DMS 273 (cell line): ENCODE results near the gene FUBP1.
"Not testable (repeated sequence)": the region's sequence is repeated elsewhere in the genome, so short reads cannot be mapped to it uniquely, and the experiment has no call there.

Experiments
- DNase-seq: peaks from one replicate; lab custom pipeline; 2025; ENCODE audit not compliant: unreplicated experiment; lab: John Stamatoyannopoulos, UW

The FUBP1 gene

DNA sequence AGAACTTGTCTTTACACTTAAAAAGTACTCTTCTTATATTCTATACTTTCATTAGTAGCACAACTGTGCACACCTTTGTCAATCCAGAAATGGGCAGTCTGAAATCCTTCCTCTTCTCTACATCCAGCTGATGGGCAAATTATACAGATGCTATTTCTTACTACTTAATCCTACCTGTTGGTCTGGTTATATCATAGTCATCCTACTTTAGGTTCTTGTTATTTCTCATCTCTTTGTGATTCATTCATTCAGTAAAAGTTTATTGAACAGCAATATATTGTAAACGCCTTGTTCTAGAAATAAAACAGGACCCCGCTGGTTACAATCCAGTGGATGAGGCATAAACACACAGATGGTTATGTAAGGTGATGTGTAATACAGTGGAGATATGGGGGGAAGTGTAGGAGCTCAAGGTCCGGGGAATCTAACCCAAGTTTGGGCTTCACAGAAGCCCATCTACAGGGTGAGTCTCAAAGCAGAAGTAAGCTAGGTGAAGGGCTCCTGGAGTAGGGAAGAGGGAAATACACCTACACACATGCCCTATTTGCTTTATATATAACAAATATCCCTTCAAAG lies 11.8 kb upstream of the FUBP1 start:
- DNase-seq: no peak

DNA sequence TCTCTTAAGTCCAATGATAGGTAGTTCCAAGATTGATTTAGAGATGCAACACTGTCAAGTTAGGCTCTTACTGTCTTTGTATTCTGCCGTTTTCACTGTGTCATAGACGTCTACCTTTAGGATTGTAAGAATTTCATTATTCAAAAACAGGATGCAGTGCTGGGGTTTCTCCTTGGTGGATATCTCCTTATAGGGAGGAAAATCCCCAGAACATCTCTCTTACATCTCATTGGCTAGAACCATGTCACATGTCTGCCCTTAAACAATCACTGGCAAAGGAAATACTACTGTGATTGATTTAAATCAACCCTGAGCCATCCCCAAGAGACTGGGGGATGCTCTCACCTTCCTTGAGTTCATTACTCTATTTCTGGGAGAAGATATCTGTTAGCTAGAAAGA lies 10.9 kb upstream of the FUBP1 start:
- DNase-seq: no peak

- no peak for DNase-seq
Measured at GRCh38 chr1:77987919-77988318, 9.0 kb upstream of the FUBP1 start.

DNA sequence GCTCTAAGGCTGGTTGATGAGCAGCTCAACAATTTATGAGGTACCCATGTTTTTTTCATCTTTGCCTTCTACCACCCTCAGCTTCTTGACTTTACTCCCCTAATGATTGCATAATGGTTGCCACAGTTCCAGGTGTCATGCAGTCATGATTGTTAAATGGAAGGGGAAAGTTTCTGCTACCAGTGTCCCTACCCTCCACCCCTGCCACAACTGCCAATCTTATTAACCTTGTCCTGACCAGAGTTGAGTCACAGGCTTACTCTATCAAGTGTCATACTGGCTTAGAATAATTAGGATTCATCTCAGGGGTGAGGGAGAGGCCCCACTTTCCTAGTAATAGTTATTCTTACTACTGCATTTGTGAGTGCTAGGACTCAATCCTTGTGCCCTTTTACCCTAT lies 7.9 kb upstream of the FUBP1 start:
- no peak for DNase-seq

DNA sequence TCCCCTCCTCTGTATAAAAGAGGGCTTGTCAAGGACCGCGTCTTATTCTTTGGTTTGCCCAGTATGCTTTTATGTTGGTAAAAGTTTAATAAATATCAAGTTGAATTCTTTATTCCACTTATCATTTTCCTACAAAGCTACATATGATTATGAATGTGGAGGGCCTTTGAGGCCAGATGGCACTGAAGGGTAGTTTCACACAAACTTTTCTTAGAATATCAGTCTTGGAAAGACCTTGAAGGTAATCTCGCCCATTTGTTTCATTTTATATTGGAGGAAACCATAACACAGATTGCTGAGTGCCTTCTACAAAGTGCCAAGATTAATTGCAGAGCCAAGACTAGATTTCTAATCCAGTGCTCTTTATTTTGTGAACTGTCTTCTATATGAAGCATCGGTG lies 5.8 kb upstream of the FUBP1 start:
- DNase-seq: no peak

GRCh38 chr1:77983997-77984355 lies 5.1 kb upstream of the FUBP1 start:
- DNase-seq: no peak

DNA sequence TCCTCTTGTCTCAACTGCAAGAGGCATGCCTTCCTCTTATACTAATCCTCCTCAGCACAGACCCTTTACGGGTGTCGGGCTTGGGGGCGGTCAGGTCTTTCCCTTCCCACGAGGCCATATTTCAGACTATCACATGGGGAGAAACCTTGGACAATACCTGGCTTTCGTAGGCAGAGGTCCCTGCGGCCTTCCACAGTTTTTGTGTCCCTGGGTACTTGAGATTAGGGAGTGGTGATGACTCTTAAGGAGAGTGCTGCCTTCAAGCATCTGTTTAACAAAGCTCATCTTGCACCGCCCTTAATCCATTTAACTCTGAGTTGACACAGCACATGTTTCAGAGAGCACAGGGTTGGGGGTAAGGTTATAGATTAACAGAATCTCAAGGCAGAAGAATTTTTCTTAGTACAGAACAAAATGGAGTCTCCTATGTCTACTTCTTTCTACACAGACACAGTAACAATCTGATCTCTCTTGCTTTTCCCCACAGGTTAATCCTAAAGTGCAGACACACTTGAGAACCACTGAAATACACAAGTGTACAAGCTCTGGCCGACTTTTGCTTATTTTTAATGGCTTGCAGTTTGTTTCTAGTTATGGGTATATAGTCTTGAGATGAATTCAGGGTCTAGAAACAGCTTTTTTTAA lies 4.6 kb upstream of the FUBP1 start:
- not testable (repeated sequence) for DNase-seq

GRCh38 chr1:77978293-77978968 lies 441 bp downstream of the FUBP1 start:
- DNase-seq: peak; percentile 95

- DNase-seq: no peak
Measured at GRCh38 chr1:77977989-77978292, 931 bp downstream of the FUBP1 start.

- DNase-seq: peak; percentile 35
Measured at GRCh38 chr1:77976433-77977076, 2.3 kb downstream of the FUBP1 start.

- no peak for DNase-seq
Measured at GRCh38 chr1:77975907-77976306, 3.0 kb downstream of the FUBP1 start.

DNA sequence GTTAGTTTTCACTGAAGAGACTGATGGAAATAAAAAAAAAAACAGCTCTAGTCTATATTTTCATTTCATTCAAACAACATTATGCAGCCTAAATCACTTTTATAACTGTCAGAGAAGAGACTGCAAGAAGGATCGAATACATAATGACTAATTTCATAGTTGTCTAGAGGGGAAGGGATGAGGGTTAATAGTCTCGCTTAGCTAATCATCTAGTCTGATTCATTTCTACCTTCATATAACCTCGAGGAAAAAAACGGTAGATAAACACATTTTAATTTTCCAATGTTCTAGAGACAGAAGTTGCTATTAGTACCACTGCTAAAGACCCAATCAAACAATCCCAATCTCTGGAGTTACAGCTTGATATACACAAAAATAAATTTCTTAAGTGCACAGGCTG lies 3.5 kb downstream of the FUBP1 start:
- DNase-seq: no peak

DNA sequence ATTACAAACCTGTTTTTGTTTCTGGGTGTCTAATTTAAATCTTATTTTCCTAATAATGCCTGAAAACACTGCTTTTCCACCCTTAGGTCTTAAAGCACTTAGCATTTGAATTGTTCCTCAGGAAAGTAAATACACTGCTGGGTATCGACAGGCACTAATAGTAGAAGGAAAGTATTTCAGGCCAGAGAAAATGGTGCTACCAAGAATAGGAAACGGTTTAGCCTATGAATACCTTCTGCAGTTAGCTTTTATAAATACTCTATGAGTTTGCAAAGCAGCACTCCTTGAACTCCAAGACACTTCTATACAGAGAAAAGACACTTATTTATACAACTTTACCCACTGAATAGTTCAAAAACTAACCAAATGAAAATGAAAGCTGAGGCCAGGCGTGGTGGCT lies 6.8 kb downstream of the FUBP1 start:
- no peak for DNase-seq

DNA sequence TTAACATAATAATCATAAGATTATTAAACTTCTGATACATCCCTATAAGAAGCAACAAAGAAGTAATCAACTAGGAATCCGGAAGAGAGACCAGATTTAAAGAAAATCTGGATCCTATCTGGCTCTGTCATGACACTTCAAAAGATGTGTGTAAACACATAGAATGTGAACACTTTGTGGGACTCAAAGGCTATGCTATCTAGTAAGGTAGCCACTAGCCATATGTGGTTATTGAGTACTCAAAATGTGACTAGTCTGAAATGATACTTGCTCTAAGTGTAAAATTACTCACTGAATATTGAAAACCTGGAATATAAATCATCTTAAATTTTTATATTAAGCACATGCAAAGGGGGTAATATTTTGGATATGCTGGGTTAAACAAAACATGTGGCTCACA lies 8.7 kb downstream of the FUBP1 start:
- DNase-seq: no peak

DNA sequence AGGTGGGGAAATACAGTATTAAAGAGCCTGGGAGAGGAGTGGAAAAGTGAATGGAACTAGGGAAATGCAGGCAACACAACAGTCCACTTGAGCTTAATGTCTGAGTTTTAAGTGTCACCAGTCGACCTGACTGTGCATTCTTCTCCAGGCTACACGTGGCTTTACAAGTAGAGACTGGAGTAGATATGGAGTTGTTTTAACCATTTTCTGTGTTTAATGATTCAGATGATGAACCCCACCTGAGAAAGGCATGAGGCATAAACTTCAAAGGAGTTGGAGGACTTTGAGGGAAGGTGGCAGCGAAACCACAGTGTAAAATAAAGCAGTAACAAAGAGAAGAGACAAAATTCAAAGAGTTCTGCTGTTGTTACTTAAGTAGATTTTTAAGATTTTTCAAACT lies 12.6 kb downstream of the FUBP1 start:
- no peak for DNase-seq

- DNase-seq: no peak
Measured at GRCh38 chr1:77961392-77961791, 17.5 kb downstream of the FUBP1 start.

- DNase-seq: no peak
Measured at GRCh38 chr1:77958850-77959249, 20.0 kb downstream of the FUBP1 start.

DNA sequence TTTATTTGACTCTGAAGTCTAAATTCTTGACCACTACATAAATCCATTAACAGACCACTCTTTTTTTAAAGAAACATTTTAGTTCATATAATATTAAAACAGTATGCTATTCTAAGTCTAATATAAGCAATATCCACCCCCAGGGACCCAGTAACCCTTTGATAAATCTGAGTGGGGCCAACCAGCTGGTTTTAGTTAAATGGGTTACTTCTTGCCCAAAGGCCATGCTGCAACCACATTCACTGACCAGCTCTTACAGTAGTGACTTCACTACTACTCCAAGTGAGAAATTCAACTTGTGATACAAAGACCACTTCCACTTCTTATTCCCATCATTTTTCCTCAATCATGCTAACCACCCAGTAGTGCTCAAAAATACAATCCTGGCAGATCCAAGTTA lies 20.5 kb downstream of the FUBP1 start:
- DNase-seq: no peak

DNA sequence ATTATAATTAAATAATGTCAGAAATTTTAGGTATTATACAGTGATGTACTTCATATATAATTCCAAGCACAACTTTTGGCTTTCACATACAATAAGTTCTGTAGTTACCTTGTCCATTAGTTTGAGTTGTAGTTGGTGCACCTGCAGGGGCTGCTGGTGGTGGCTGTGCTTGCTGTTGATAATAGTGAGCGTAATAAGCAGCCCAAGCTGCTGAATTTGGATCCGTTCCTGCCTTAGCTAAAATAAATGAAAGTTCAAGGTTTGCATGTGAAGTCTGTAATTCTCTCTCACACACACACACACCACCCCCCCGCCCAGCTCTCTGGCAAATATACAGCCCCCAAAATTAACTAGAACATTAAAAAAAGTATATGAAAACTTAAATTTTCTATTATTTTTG lies 22.4 kb downstream of the FUBP1 start:
- DNase-seq: no peak

DNA sequence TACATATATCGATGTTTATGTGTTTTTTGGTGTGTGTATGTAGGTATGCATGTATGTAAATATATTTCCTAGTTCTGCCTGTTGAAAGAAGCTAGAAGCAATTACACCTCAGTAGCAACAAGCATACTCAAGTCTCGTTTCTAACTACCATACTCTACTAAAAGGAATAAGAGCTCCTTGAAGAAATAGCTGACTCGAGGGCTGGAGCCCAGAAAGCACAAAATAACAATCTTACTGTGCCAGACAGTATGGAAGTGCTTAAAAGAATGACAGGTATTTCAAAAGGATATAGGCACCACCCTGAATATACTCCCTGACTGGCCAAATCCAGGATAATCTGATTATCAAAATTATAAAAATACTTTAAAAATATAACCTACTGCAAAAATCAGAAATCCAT lies 23.2 kb downstream of the FUBP1 start:
- no peak for DNase-seq

DNA sequence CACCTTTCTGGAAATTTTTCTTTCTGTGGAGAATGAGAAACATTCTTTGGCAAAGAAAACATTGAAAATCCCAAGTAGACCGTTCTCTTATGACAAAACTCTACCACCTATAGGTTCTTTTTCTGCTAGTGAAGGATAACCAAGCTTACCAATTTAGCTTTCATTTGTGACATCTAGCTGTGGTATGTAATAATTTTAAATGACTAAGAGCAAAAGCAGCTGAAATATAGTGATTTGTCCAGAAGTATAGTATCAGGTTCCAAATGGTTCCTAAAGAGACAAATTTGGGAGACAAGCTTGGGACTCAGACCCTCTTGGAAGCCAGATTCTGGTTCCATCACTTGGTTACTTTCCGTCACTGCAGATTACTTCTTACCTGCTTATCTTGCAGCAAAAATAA lies 24.4 kb downstream of the FUBP1 start:
- DNase-seq: no peak

DNA sequence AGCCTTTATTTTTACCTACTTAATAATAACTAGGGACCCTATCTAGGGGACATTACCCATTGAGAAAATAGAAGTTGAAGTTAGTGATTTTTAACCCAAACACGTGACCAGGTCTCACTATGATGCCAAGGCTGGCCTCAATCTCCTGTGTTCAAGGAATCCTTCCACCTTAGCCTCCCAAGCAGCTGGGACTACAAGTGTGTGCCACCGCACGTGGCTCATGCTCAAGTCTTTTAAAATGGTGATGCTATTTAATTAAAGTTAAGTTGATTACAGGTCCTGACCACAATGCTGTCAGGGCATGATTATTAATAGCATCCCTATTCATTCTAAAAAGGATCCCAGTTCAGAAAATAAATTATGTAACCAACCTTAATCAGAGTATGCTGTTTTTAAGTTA lies 25.0 kb downstream of the FUBP1 start:
- DNase-seq: no peak

DNA sequence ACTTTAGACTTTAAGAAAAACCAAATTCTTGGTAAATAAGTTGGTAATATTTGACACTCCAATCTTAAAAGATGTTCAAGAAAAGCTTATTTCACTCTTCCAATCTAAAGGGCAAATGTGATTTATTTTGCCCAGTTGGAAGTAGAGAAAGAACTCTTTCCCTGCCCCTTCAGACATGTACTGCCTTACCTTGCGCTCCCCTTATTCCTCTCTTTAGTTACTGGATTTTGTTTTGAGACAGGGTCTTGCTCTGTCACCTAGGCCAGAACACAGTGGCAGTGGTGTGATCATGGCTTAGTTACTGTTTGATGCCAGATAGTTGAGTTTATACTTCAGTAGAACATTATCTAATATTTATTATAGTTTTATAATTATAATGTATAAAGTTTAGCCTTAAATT lies 27.5 kb downstream of the FUBP1 start:
- no peak for DNase-seq
